ENCODE data around the gene PGM2L1.

PGM2L1 gene

GRCh38 chr11:74371269-74372052 lies 26.8 kb downstream of the PGM2L1 start:
- H3K9me3 ChIP-seq (ENCODE audit: control insufficient read depth, insufficient read depth, low read depth, low read length), result no peaks in the 10 kb centered on the region
- ChIA-PET CTCF (interaction anchor here (0.6 to 1.8 kb wide), 4 partner anchors 10 to 78 kb away, joined by 3 to 8 read pairs (median 3); no protein-coding TSS in a partner anchor), POLR2A (interaction anchor here (0.6 kb wide), 1 partner anchor 24 kb away, joined by 3 read pairs; no protein-coding TSS in a partner anchor)
- H3K36me3 ChIP-seq (ENCODE audit: control insufficient read depth in 2 of 2, insufficient read depth in 1 of 2, low read length in 2 of 2), result peaks cover 0 to 2% of the 10 kb centered on the region in 2 experiments; a peak in 1 of 3 replicates
- H3K4me3 ChIP-seq (ENCODE audit: low read depth, low read length), result no peak overlapping the region
- no peak overlapping the region for H3K27ac ChIP-seq (ENCODE audit: extremely low read depth, low read depth, low read length)
- H3K4me1 ChIP-seq (ENCODE audit: control insufficient read depth, insufficient read depth, low read length), result peaks cover 5% of the 10 kb centered on the region; the same call in 1 of the 2 replicates
- TF ChIP-seq ZNF248 (tag by site-specific recombination; IDR thresholded peaks at IDR 0.05) (no peak), ZNF37A (tag by site-specific recombination; IDR thresholded peaks at IDR 0.05) (no peak), ATF2 (tag by site-specific recombination; IDR thresholded peaks at IDR 0.05; ENCODE audit: low read depth) (peak; percentile 77), ZNF514 (tag by site-specific recombination; IDR thresholded peaks at IDR 0.05) (no peak), SP2 (tag by site-specific recombination; IDR thresholded peaks at IDR 0.05) (no peak), ZNF473 (tag by site-specific recombination; IDR thresholded peaks at IDR 0.05) (no peak), ZBTB44 (tag by site-specific recombination; IDR thresholded peaks at IDR 0.05) (peak; percentile 61; the same call in 1 of the 2 replicates), ZNF596 (tag by site-specific recombination; IDR thresholded peaks at IDR 0.05) (0 out of 2 replicates have a peak, but pooled peaks have one; percentile 18), ZNF843 (tag by site-specific recombination; IDR thresholded peaks at IDR 0.05) (0 out of 2 replicates have a peak, but pooled peaks have one; percentile 21), FEZF1 (tag by site-specific recombination; IDR thresholded peaks at IDR 0.05) (0 out of 2 replicates have a peak, but pooled peaks have one; percentile 21), ZNF433 (tag by site-specific recombination; IDR thresholded peaks at IDR 0.05; ENCODE audit: low read depth) (no peak), ZNF621 (tag by site-specific recombination; IDR thresholded peaks at IDR 0.05) (no peak), ZNF266 (tag by site-specific recombination; IDR thresholded peaks at IDR 0.05; ENCODE audit: low read depth) (no peak), ZNF624 (tag by site-specific recombination; IDR thresholded peaks at IDR 0.05) (no peak), PATZ1 (tag by site-specific recombination; IDR thresholded peaks at IDR 0.05) (no peak), PRDM6 (tag by site-specific recombination; IDR thresholded peaks at IDR 0.05) (peak; percentile 92), SCRT1 (tag by site-specific recombination; IDR thresholded peaks at IDR 0.05; ENCODE audit: borderline replicate concordance) (no peak), ZNF404 (tag by site-specific recombination; IDR thresholded peaks at IDR 0.05) (no peak), ZNF792 (tag by site-specific recombination; IDR thresholded peaks at IDR 0.05) (no peak)
- TF ChIP-seq, protein P1, sequence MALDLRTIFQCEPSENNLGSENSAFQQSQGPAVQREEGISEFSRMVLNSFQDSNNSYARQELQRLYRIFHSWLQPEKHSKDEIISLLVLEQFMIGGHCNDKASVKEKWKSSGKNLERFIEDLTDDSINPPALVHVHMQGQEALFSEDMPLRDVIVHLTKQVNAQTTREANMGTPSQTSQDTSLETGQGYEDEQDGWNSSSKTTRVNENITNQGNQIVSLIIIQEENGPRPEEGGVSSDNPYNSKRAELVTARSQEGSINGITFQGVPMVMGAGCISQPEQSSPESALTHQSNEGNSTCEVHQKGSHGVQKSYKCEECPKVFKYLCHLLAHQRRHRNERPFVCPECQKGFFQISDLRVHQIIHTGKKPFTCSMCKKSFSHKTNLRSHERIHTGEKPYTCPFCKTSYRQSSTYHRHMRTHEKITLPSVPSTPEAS (tag by site-specific recombination; IDR thresholded peaks at IDR 0.05), result no peak
- TF ChIP-seq, protein P2, sequence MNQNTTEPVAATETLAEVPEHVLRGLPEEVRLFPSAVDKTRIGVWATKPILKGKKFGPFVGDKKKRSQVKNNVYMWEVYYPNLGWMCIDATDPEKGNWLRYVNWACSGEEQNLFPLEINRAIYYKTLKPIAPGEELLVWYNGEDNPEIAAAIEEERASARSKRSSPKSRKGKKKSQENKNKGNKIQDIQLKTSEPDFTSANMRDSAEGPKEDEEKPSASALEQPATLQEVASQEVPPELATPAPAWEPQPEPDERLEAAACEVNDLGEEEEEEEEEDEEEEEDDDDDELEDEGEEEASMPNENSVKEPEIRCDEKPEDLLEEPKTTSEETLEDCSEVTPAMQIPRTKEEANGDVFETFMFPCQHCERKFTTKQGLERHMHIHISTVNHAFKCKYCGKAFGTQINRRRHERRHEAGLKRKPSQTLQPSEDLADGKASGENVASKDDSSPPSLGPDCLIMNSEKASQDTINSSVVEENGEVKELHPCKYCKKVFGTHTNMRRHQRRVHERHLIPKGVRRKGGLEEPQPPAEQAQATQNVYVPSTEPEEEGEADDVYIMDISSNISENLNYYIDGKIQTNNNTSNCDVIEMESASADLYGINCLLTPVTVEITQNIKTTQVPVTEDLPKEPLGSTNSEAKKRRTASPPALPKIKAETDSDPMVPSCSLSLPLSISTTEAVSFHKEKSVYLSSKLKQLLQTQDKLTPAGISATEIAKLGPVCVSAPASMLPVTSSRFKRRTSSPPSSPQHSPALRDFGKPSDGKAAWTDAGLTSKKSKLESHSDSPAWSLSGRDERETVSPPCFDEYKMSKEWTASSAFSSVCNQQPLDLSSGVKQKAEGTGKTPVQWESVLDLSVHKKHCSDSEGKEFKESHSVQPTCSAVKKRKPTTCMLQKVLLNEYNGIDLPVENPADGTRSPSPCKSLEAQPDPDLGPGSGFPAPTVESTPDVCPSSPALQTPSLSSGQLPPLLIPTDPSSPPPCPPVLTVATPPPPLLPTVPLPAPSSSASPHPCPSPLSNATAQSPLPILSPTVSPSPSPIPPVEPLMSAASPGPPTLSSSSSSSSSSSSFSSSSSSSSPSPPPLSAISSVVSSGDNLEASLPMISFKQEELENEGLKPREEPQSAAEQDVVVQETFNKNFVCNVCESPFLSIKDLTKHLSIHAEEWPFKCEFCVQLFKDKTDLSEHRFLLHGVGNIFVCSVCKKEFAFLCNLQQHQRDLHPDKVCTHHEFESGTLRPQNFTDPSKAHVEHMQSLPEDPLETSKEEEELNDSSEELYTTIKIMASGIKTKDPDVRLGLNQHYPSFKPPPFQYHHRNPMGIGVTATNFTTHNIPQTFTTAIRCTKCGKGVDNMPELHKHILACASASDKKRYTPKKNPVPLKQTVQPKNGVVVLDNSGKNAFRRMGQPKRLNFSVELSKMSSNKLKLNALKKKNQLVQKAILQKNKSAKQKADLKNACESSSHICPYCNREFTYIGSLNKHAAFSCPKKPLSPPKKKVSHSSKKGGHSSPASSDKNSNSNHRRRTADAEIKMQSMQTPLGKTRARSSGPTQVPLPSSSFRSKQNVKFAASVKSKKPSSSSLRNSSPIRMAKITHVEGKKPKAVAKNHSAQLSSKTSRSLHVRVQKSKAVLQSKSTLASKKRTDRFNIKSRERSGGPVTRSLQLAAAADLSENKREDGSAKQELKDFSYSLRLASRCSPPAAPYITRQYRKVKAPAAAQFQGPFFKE (tag by site-specific recombination; IDR thresholded peaks at IDR 0.05; ENCODE audit: borderline replicate concordance), result no peak

Data from HEK293 (cell line).